SHP77 treated with DMSO at 0.1 percent for 48 hours (cell line): ENCODE results near the gene PIERCE2.
A peak's percentile ranks its signal among the peaks of the same experiment; 100 is the strongest.
"Not testable (repeated sequence)": the region's sequence is repeated elsewhere in the genome, so short reads cannot be mapped to it uniquely, and the experiment has no call there.

ENCODE experiments used
- DNase-seq: peaks from one replicate; lab custom pipeline; 2025; lab: John Stamatoyannopoulos, UW

PIERCE2 gene

GRCh38 chr15:55408012-55408928 is at the start of gene PIERCE2, which contains the start of gene CCPG1:
Gene PIERCE2, plus strand, starts transcription at chr15:55408495. Its CDS starts 274 bp downstream, at chr15:55408769.
Gene CCPG1, minus strand, starts transcription at chr15:55408359. Its CDS starts 18,935 bp downstream, at chr15:55389424.
- DNase-seq = peak; percentile 89

- no peak for DNase-seq
Observed at GRCh38 chr15:55360256-55360655, 48.0 kb upstream of the PIERCE2 start.

- no peak for DNase-seq
Observed at GRCh38 chr15:55361048-55361447, 47.2 kb upstream of the PIERCE2 start.

GRCh38 chr15:55362641-55363040 is 45.7 kb upstream of the PIERCE2 start:
- DNase-seq = no peak

GRCh38 chr15:55366981-55367380 is 41.3 kb upstream of the PIERCE2 start:
- DNase-seq = no peak

- DNase-seq = no peak
Observed at GRCh38 chr15:55372701-55373440, 35.4 kb upstream of the PIERCE2 start.

- DNase-seq = no peak
Observed at GRCh38 chr15:55379095-55379494, 29.2 kb upstream of the PIERCE2 start.

- DNase-seq = no peak
Observed at GRCh38 chr15:55381595-55381994, 26.7 kb upstream of the PIERCE2 start.

GRCh38 chr15:55383687-55384086 is 24.6 kb upstream of the PIERCE2 start:
- no peak for DNase-seq

GRCh38 chr15:55387027-55387426 is 21.3 kb upstream of the PIERCE2 start:
- no peak for DNase-seq

GRCh38 chr15:55389264-55389607 is 19.1 kb upstream of the PIERCE2 start:
- DNase-seq = no peak

- no peak for DNase-seq
Observed at GRCh38 chr15:55394694-55395093, 13.6 kb upstream of the PIERCE2 start.

GRCh38 chr15:55398243-55398642 is 10.1 kb upstream of the PIERCE2 start:
- DNase-seq = no peak

- not testable (repeated sequence) for DNase-seq
Observed at GRCh38 chr15:55400050-55400449, 8.2 kb upstream of the PIERCE2 start.

- no peak for DNase-seq
Observed at GRCh38 chr15:55401786-55402246, 6.5 kb upstream of the PIERCE2 start.

GRCh38 chr15:55402707-55403106 is 5.6 kb upstream of the PIERCE2 start:
- no peak for DNase-seq

- DNase-seq = no peak
Observed at GRCh38 chr15:55403531-55403930, 4.8 kb upstream of the PIERCE2 start.

- DNase-seq = peak; percentile 34
Observed at GRCh38 chr15:55407498-55408011, 740 bp upstream of the PIERCE2 start.

- not testable (repeated sequence) for DNase-seq
Observed at GRCh38 chr15:55408976-55409375, 681 bp downstream of the PIERCE2 start.

GRCh38 chr15:55417678-55418077 is 9.4 kb downstream of the PIERCE2 start:
- DNase-seq = not testable (repeated sequence)

GRCh38 chr15:55420171-55420866 is 12.0 kb downstream of the PIERCE2 start:
- DNase-seq = no peak

- no peak for DNase-seq
Observed at GRCh38 chr15:55422089-55422488, 13.8 kb downstream of the PIERCE2 start.
